GM12865 (cell line): Measurements from ENCODE around the gene ZSCAN2.

Experiments used
- DNase-seq: peaks from one replicate; pipeline ENCODE4 v3.0.0; 2010; ENCODE audit warnings: low read depth
- H3K4me3 ChIP-seq: 2 replicates; pipeline ENCODE4 v1.5.1; 2011; ENCODE audit warnings: mild to moderate bottlenecking, low read depth, low read length, control low read depth
- CTCF ChIP-seq: IDR thresholded peaks from 2 replicates; pipeline ENCODE4 v1.5.1; 2011; ENCODE audit warnings: low read length, control low read depth, low read depth, inconsistent platforms; ENCODE audit not compliant: insufficient read depth; ENCODE audit errors: missing control alignments

Gene ZSCAN2

GRCh38 chr15:84611631-84612030 lies 10.8 kb downstream of the ZSCAN2 start:
- no peak for TF ChIP-seq CTCF
- DNase-seq, result no peak
- H3K4me3 ChIP-seq, result no peak overlapping the region

- no peak overlapping the region for H3K4me3 ChIP-seq
- no peak for TF ChIP-seq CTCF
- no peak for DNase-seq
Observed at GRCh38 chr15:84616235-84616634, 15.4 kb downstream of the ZSCAN2 start.

- no peak overlapping the region for H3K4me3 ChIP-seq
- no peak for DNase-seq
- no peak for TF ChIP-seq CTCF
Observed at GRCh38 chr15:84620626-84621025, 19.8 kb downstream of the ZSCAN2 start.

- DNase-seq, result no peak
- no peak for TF ChIP-seq CTCF
- H3K4me3 ChIP-seq, result no peak overlapping the region
Observed at GRCh38 chr15:84621358-84621979, 20.7 kb downstream of the ZSCAN2 start.

- DNase-seq, result no peak
- H3K4me3 ChIP-seq, result no peak overlapping the region
- TF ChIP-seq CTCF, result no peak
Observed at GRCh38 chr15:84624359-84624758, 23.6 kb downstream of the ZSCAN2 start.

GRCh38 chr15:84625123-84625522 lies 24.3 kb downstream of the ZSCAN2 start:
- no peak for DNase-seq
- no peak overlapping the region for H3K4me3 ChIP-seq
- TF ChIP-seq CTCF, result no peak

GRCh38 chr15:84629033-84629432 lies 28.2 kb downstream of the ZSCAN2 start:
- DNase-seq, result no peak
- TF ChIP-seq CTCF, result no peak
- H3K4me3 ChIP-seq, result no peak overlapping the region
